Keratinocyte (primary cell): ENCODE results near the gene PCDHGB6. TPM values are rescaled to one million over a fixed set of nuclear protein-coding genes. Genes with fewer than 3 reads are reported as not detected.

ENCODE experiments used
- DNase-seq: peaks from one replicate; pipeline ENCODE4 v3.0.0-alpha.2; 2011; ENCODE audit warnings: low read depth, missing footprints, low spot score
- FAIRE-seq: peaks from 2 replicates; lab custom pipeline; 2011; peaks lifted over from hg19 to GRCh38; lab: Jason Lieb, UNC
- H2AFZ ChIP-seq: 2 replicates; pipeline ENCODE4 v1.6.0; 2012; ENCODE audit warnings: low read length, control low read depth, inconsistent platforms; ENCODE audit not compliant: control insufficient read depth
- H3K27ac ChIP-seq: 2 replicates; pipeline ENCODE4 v1.5.1; 2011; ENCODE audit warnings: low read length; ENCODE audit not compliant: control insufficient read depth, insufficient read depth
- H3K27me3 ChIP-seq: 3 replicates; pipeline ENCODE4 v1.6.0; 2011; ENCODE audit warnings: low read length; ENCODE audit not compliant: control insufficient read depth, insufficient read depth; ENCODE audit errors: extremely low read depth
- H3K36me3 ChIP-seq, 2 experiments: 2 replicates in 1 of 2; 3 replicates in 1 of 2; pipeline ENCODE4 v1.5.1; 2011; ENCODE audit warnings: low read length in 2 of 2, mild to moderate bottlenecking in 1 of 2; ENCODE audit not compliant: control insufficient read depth in 2 of 2, insufficient read depth in 2 of 2; ENCODE audit errors: extremely low read depth in 1 of 2
- H3K4me1 ChIP-seq: 3 replicates; pipeline ENCODE4 v1.5.1; 2011; ENCODE audit warnings: low read length; ENCODE audit not compliant: control insufficient read depth, insufficient read depth; ENCODE audit errors: extremely low read depth
- H3K4me2 ChIP-seq: 3 replicates; pipeline ENCODE4 v1.6.0; 2011; ENCODE audit warnings: low read depth, low read length; ENCODE audit not compliant: control insufficient read depth, insufficient read depth; ENCODE audit errors: extremely low read depth
- H3K4me3 ChIP-seq, 3 experiments: fragments of 200-600 bp in 1 of 3; sonication (generic) in 1 of 3; 2 replicates in 2 of 3; 3 replicates in 1 of 3; pipeline ENCODE4 v1.5.1; 2011 to 2016; ENCODE audit warnings: low read length in 3 of 3, mild to moderate bottlenecking in 3 of 3, control low read depth in 2 of 3, inconsistent platforms in 1 of 3, low read depth in 1 of 3, mixed read lengths in 1 of 3, mixed run types in 1 of 3, moderate library complexity in 1 of 3; ENCODE audit not compliant: control insufficient read depth in 2 of 3, insufficient read depth in 2 of 3; ENCODE audit errors: extremely low read depth in 1 of 3
- H3K79me2 ChIP-seq: 2 replicates; pipeline ENCODE4 v1.6.0; 2012; ENCODE audit warnings: low read length; ENCODE audit not compliant: control insufficient read depth, insufficient read depth
- H3K9ac ChIP-seq: 3 replicates; pipeline ENCODE4 v1.6.0; 2011; ENCODE audit warnings: low read length; ENCODE audit not compliant: control insufficient read depth, insufficient read depth; ENCODE audit errors: extremely low read depth
- H3K9me1 ChIP-seq: 3 replicates; pipeline ENCODE4 v1.6.0; 2011; ENCODE audit warnings: low read length; ENCODE audit not compliant: control insufficient read depth, insufficient read depth; ENCODE audit errors: extremely low read depth
- H3K9me3 ChIP-seq: 2 replicates; pipeline ENCODE4 v1.5.1; 2012; ENCODE audit warnings: low read depth, low read length; ENCODE audit not compliant: control insufficient read depth
- H4K20me1 ChIP-seq: 3 replicates; pipeline ENCODE4 v1.6.0; 2011; ENCODE audit warnings: low read length; ENCODE audit not compliant: control insufficient read depth, insufficient read depth; ENCODE audit errors: extremely low read depth
- EZH2 ChIP-seq: IDR thresholded peaks from one replicate; pipeline ENCODE4 v1.6.1; 2012; ENCODE audit warnings: inconsistent platforms, mild to moderate bottlenecking, low read length, moderate library complexity
- dilution Hi-C: fragments of 300-500 bp; cut with MboI; formaldehyde crosslinking; loops from one replicate; pipeline ENCODE4 v1.7.0; 2020; ENCODE audit warnings: low sequenced_read_pairs; ENCODE audit not compliant: extremely low pct_ligation_motif_present
- polyA plus RNA-seq, 5 experiments: library from polyadenylated mRNA; depleted of rRNA in 3 of 5; stranded (reverse) in 3 of 5; stranded (forward) in 1 of 5; unstranded in 1 of 5; fragments of >200 nt; gene quantifications; 1 replicate in 1 of 5; 2 replicates in 3 of 5; 3 replicates in 1 of 5; pipeline versions ENCODE4 v1.2.1 to v1.2.3, GENCODE V29; 2011 to 2012; ENCODE audit warnings: missing spikeins in 2 of 5, low read depth in 1 of 5, low replicate concordance in 1 of 5
- TF ChIP-seq, protein P1 (sequence below), 3 experiments: IDR thresholded peaks in 1 of 3; conservative IDR thresholded peaks in 1 of 3; optimal IDR thresholded peaks in 1 of 3; 2 replicates in 2 of 3; 3 replicates in 1 of 3; pipeline versions ENCODE3 to v1.5.1; 2011; ENCODE audit warnings: low read length in 3 of 3, mild to moderate bottlenecking in 3 of 3, moderate library complexity in 2 of 3, control low read depth in 1 of 3, inconsistent platforms in 1 of 3; ENCODE audit not compliant: insufficient read depth in 2 of 3; ENCODE audit errors: extremely low read depth in 1 of 3

PCDHGB6 gene
- polyA plus RNA-seq, 1 donor (not counting 4 experiments of a cell fraction or from before 2014, with no cell fraction given): 0.30 TPM

DNA sequence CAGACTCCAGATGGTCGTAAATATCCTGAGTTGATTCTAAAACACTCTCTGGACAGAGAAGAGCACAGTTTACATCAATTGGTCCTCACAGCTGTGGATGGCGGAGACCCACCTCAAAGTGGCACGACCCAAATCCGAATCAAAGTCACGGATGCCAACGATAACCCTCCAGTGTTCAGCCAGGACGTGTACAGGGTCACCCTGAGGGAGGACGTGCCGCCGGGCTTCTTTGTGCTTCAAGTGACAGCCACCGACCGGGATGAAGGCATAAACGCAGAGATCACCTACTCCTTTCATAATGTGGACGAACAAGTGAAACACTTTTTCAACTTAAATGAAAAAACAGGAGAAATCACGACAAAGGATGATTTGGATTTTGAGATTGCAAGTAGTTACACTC, 47.1 kb upstream of the PCDHGB6 start:
- H3K79me2 ChIP-seq: no peaks in the 10 kb centered on the region
- TF ChIP-seq EZH2: no peak
- TF ChIP-seq, protein P1, sequence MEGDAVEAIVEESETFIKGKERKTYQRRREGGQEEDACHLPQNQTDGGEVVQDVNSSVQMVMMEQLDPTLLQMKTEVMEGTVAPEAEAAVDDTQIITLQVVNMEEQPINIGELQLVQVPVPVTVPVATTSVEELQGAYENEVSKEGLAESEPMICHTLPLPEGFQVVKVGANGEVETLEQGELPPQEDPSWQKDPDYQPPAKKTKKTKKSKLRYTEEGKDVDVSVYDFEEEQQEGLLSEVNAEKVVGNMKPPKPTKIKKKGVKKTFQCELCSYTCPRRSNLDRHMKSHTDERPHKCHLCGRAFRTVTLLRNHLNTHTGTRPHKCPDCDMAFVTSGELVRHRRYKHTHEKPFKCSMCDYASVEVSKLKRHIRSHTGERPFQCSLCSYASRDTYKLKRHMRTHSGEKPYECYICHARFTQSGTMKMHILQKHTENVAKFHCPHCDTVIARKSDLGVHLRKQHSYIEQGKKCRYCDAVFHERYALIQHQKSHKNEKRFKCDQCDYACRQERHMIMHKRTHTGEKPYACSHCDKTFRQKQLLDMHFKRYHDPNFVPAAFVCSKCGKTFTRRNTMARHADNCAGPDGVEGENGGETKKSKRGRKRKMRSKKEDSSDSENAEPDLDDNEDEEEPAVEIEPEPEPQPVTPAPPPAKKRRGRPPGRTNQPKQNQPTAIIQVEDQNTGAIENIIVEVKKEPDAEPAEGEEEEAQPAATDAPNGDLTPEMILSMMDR (optimal IDR thresholded peaks at IDR 0.05 in 1 of 3, IDR thresholded peaks at IDR 0.05 in 1 of 3, conservative IDR thresholded peaks at IDR 0.05 in 1 of 3; ENCODE audit: extremely low read depth in 1 of 3, insufficient read depth in 2 of 3, low read length in 3 of 3): no peak
- dilution Hi-C loops: no loop called here
- no peak for DNase-seq
- H3K36me3 ChIP-seq: no peaks in the 10 kb centered on the region
- peaks cover 41% of the 10 kb centered on the region for H3K27me3 ChIP-seq
- peaks cover 22% of the 10 kb centered on the region for H3K9me3 ChIP-seq
- no peak for FAIRE-seq
- H3K9me1 ChIP-seq: no peaks in the 10 kb centered on the region
- no peak overlapping the region for H2AFZ ChIP-seq
- no peaks in the 10 kb centered on the region for H3K4me1 ChIP-seq
- H3K4me2 ChIP-seq: no peak overlapping the region
- no peak overlapping the region for H3K9ac ChIP-seq
- H3K27ac ChIP-seq: no peak overlapping the region
- no peaks in the 10 kb centered on the region for H4K20me1 ChIP-seq
- H3K4me3 ChIP-seq: no peak overlapping the region

DNA sequence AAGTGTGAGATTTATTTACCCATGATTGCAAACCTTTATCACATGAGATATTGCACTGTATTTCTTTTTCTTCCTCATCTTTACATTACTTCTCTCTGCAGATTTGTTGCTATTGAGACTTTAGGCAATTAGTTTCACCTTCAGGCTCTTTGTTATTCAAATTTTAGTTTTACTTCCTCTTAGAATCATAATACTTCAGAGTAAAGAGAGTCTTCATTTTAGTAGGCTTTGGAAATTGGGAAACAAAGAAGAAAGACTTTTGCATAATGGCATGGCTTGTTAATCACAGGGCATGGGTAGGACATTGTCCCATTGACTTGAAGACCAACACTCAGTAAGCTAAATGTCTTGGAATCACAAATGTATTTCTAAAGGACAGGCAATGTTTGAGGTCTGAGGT, 45.1 kb upstream of the PCDHGB6 start:
- Histone ChIP-seq H3K4me2 (no peak overlapping the region), H3K9ac (no peak overlapping the region), H3K9me3 (peaks cover 24% of the 10 kb centered on the region), H3K4me1 (no peaks in the 10 kb centered on the region), H3K27me3 (peaks cover 40% of the 10 kb centered on the region), H3K9me1 (no peaks in the 10 kb centered on the region), H2AFZ (no peak overlapping the region), H3K36me3 (no peaks in the 10 kb centered on the region), H4K20me1 (no peaks in the 10 kb centered on the region), H3K4me3 (no peak overlapping the region), H3K79me2 (no peaks in the 10 kb centered on the region), H3K27ac (no peak overlapping the region)
- dilution Hi-C loops: no loop called here
- TF ChIP-seq, protein P1 (optimal IDR thresholded peaks at IDR 0.05 in 1 of 3, IDR thresholded peaks at IDR 0.05 in 1 of 3, conservative IDR thresholded peaks at IDR 0.05 in 1 of 3; ENCODE audit: extremely low read depth in 1 of 3, insufficient read depth in 2 of 3, low read length in 3 of 3): no peak
- TF ChIP-seq EZH2: no peak
- DNase-seq: no peak
- no peak for FAIRE-seq
